WI38 (cell line): ENCODE results near the gene STUM.

Source experiments
- H3K4me3 ChIP-seq: 2 replicates; pipeline ENCODE4 v1.5.1; 2011; ENCODE audit warnings: low read depth, mild to moderate bottlenecking, control low read depth, low read length
- CTCF ChIP-seq: IDR thresholded peaks from 2 replicates; pipeline ENCODE4 v1.5.1; 2012; ENCODE audit warnings: low read depth, mild to moderate bottlenecking, control low read depth, low read length

The STUM gene

GRCh38 chr1:226656601-226657277 lies 108.2 kb downstream of the STUM start:
- no peak for TF ChIP-seq CTCF
- no peak overlapping the region for H3K4me3 ChIP-seq

- no peak for TF ChIP-seq CTCF
- H3K4me3 ChIP-seq, result no peak overlapping the region
Measured at GRCh38 chr1:226657895-226658545, 109.5 kb downstream of the STUM start.

- no peak for TF ChIP-seq CTCF
Measured at GRCh38 chr1:226658546-226659125, 110.1 kb downstream of the STUM start.

More at GRCh38 chr1:226658546-226659125, 110.1 kb downstream of the STUM start:
- no peak overlapping the region for H3K4me3 ChIP-seq
